C4-2B (cell line): Measurements from ENCODE around the gene CLEC7A.

ENCODE experiments used
- ZFX ChIP-seq: fragments of 450-650 bp; IDR thresholded peaks from 2 replicates; pipeline ENCODE4 v1.6.1; 2017
- TF ChIP-seq, protein P1 (sequence below): fragments of 450-650 bp; conservative IDR thresholded peaks from 2 replicates; pipeline ENCODE4 v1.5.1; 2017; ENCODE audit warnings: mild to moderate bottlenecking

DNA sequence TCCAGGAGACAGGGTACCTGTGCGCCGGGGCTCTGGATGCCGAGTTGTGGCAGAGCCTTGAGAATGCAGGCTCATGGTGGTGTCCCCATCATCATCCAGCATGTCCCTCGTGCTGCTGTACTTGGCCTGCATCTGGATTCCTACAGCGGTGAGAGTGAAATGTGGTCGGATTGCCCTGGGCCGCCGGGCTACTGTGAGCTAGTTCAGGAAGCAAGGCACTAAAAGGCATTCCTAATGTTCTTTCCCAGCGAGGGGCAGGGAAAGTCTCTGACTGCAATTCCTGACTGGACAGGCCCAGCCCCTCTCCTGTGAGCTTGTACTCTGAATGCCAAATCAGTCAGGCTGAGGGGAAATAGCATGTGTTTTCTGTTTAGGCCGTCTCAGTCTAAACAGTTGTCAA, 31.2 kb downstream of the CLEC7A start, which contains the start of gene CLEC1A:
- TF ChIP-seq, protein P1, sequence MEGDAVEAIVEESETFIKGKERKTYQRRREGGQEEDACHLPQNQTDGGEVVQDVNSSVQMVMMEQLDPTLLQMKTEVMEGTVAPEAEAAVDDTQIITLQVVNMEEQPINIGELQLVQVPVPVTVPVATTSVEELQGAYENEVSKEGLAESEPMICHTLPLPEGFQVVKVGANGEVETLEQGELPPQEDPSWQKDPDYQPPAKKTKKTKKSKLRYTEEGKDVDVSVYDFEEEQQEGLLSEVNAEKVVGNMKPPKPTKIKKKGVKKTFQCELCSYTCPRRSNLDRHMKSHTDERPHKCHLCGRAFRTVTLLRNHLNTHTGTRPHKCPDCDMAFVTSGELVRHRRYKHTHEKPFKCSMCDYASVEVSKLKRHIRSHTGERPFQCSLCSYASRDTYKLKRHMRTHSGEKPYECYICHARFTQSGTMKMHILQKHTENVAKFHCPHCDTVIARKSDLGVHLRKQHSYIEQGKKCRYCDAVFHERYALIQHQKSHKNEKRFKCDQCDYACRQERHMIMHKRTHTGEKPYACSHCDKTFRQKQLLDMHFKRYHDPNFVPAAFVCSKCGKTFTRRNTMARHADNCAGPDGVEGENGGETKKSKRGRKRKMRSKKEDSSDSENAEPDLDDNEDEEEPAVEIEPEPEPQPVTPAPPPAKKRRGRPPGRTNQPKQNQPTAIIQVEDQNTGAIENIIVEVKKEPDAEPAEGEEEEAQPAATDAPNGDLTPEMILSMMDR: no peak
- no peak for TF ChIP-seq ZFX
